B cell (primary cell): ENCODE measurements around the gene CCNL1. TPM values are rescaled to one million over a fixed set of nuclear protein-coding genes. Genes with fewer than 3 reads are reported as not detected.

Experiments
- ATAC-seq: fragments of 200-7000 bp; cut with Tn5 transposase; one replicate; pipeline ENCODE4 v1.10.0; 2021; ENCODE audit warnings: low read depth, mild to moderate bottlenecking, moderate number of reproducible peaks, moderate library complexity
- CTCF ChIA-PET: fragments of 350-600 bp; sonication (Branson Sonifier 250); formaldehyde crosslinking; loops from one replicate; lab custom pipeline; 2021; ENCODE audit warnings: antibody characterized with exemption, inconsistent platforms; lab: Charles Lee
- POLR2A ChIA-PET: fragments of 350-600 bp; sonication (Branson Sonifier 250); formaldehyde crosslinking; loops from one replicate; lab custom pipeline; 2021; ENCODE audit warnings: antibody characterized with exemption; lab: Charles Lee
- DNase-seq: peaks from one replicate; pipeline ENCODE4 v3.0.0; 2013
- H2AFZ ChIP-seq: 2 replicates; pipeline ENCODE4 v1.6.1; 2012; ENCODE audit warnings: mild to moderate bottlenecking, low read depth, low read length; ENCODE audit not compliant: insufficient read depth, poor library complexity, severe bottlenecking
- H3K27ac ChIP-seq, 2 donors: 1 replicate in 1 of 2; 2 replicates in 1 of 2; pipeline ENCODE4 v1.5.1; 2012 to 2013; ENCODE audit warnings: low read length in 2 of 2, mild to moderate bottlenecking in 2 of 2, moderate library complexity in 1 of 2
- H3K27me3 ChIP-seq, 4 experiments: fragments of 200-600 bp in 1 of 4; sonication (generic) in 1 of 4; replicated peaks in 1 of 4; 1 replicate in 2 of 4; 2 replicates in 2 of 4; pipeline versions ENCODE4 v1.6.1 to v1.7.0; 2013 to 2016; ENCODE audit warnings: low read length in 3 of 4, mild to moderate bottlenecking in 2 of 4, mixed read lengths in 1 of 4, moderate library complexity in 1 of 4; ENCODE audit not compliant: insufficient read depth in 4 of 4, control insufficient read depth in 3 of 4; ENCODE audit errors: control extremely low read depth in 1 of 4
- H3K36me3 ChIP-seq, 2 experiments: replicated peaks in 1 of 2; 1 replicate in 1 of 2; 2 replicates in 1 of 2; pipeline versions ENCODE4 v1.6.1 to v1.7.1; 2013; ENCODE audit warnings: low read length in 1 of 2; ENCODE audit not compliant: insufficient read depth in 2 of 2, control insufficient read depth in 1 of 2; ENCODE audit errors: control extremely low read depth in 1 of 2, extremely low read depth in 1 of 2
- H3K4me1 ChIP-seq, 2 donors: fragments of 200-600 bp in 1 of 2; sonication (generic) in 1 of 2; 1 replicate in 1 of 2; 2 replicates in 1 of 2; pipeline versions ENCODE4 v1.5.1 to v1.6.1; 2013 to 2017; ENCODE audit warnings: low read length in 2 of 2; ENCODE audit not compliant: control insufficient read depth in 2 of 2, insufficient read depth in 2 of 2
- H3K4me2 ChIP-seq: replicated peaks from 2 replicates; pipeline ENCODE3; 2012; ENCODE audit warnings: mild to moderate bottlenecking, low read depth, low read length; ENCODE audit not compliant: poor library complexity, severe bottlenecking
- H3K4me3 ChIP-seq, 5 experiments: fragments of 200-600 bp in 1 of 5; sonication (generic) in 1 of 5; 1 replicate in 3 of 5; 2 replicates in 2 of 5; pipeline versions ENCODE4 v1.5.1 to v1.7.0; 2011 to 2016; ENCODE audit warnings: low read length in 4 of 5, mild to moderate bottlenecking in 4 of 5, low read depth in 2 of 5, control low read depth in 1 of 5, moderate library complexity in 1 of 5; ENCODE audit not compliant: insufficient read depth in 1 of 5; ENCODE audit errors: control extremely low read depth in 1 of 5, extremely low read depth in 1 of 5
- H3K79me2 ChIP-seq: fragments of 200-600 bp; sonication (generic); one replicate; pipeline ENCODE4 v1.6.0; 2016; ENCODE audit warnings: low read length; ENCODE audit not compliant: control insufficient read depth, insufficient read depth
- H3K9ac ChIP-seq: fragments of 200-600 bp; sonication (generic); 2 replicates; pipeline ENCODE4 v1.6.1; 2017; ENCODE audit warnings: mild to moderate bottlenecking, low read length, moderate library complexity
- H3K9me3 ChIP-seq, 3 donors: one replicate each; pipeline versions ENCODE4 v1.6.1 to v1.7.1; 2013; ENCODE audit warnings: low read length in 2 of 3; ENCODE audit not compliant: control insufficient read depth in 2 of 3, insufficient read depth in 1 of 3; ENCODE audit errors: control extremely low read depth in 1 of 3
- H4K20me1 ChIP-seq: 2 replicates; pipeline ENCODE4 v1.6.0; 2012; ENCODE audit warnings: mild to moderate bottlenecking, low read length; ENCODE audit not compliant: insufficient read depth, control insufficient read depth, poor library complexity, severe bottlenecking
- H3K27ac Mint-ChIP-seq: one replicate; pipeline ENCODE4 v1.8.0; 2021; ENCODE audit warnings: mixed read lengths
- H3K27me3 Mint-ChIP-seq: one replicate; pipeline ENCODE4 v1.8.0; 2021; ENCODE audit warnings: mixed read lengths
- H3K4me1 Mint-ChIP-seq: one replicate; pipeline ENCODE4 v1.8.0; 2021; ENCODE audit warnings: mixed read lengths
- H3K4me3 Mint-ChIP-seq: one replicate; pipeline ENCODE4 v1.8.0; 2021; ENCODE audit warnings: mixed read lengths
- H3K9me3 Mint-ChIP-seq: one replicate; pipeline ENCODE4 v1.8.0; 2022; ENCODE audit warnings: mixed read lengths; ENCODE audit not compliant: insufficient read depth
- CTCF ChIP-seq: fragments of 200-600 bp; IDR thresholded peaks from one replicate; pipeline ENCODE4 v1.8.0; 2022; ENCODE audit warnings: antibody characterized with exemption, mild to moderate bottlenecking
- EZH2 ChIP-seq: IDR thresholded peaks from 2 replicates; pipeline ENCODE4 v1.6.1; 2012; ENCODE audit warnings: borderline replicate concordance, low read depth, mild to moderate bottlenecking, moderate library complexity, low read length; ENCODE audit not compliant: insufficient read depth, poor library complexity, severe bottlenecking
- WGBS: methylation state at CpG from one replicate; pipeline ENCODE4 v1.1.5; 2013; ENCODE audit warnings: missing lambda C conversion rate; ENCODE audit not compliant: insufficient coverage; 5-methylcytosine and 5-hydroxymethylcytosine counted together
- intact Hi-C: fragments of 100-400 bp; cut with micrococcal nuclease; formaldehyde crosslinking; loops from one replicate; pipeline ENCODE4 v1.10.0; 2022
- polyA plus RNA-seq: library from polyadenylated mRNA; depleted of rRNA; stranded (reverse); fragments of >200 nt; gene quantifications from 2 replicates; pipeline ENCODE4 v1.2.3, GENCODE V29; 2012
- total RNA-seq, 2 donors: library from RNA; stranded (reverse); fragments of 120-200 nt in 1 of 2; gene quantifications; 1 replicate in 1 of 2; 2 replicates in 1 of 2; pipeline versions ENCODE4 v1.2.3 to v1.2.4, GENCODE V29; 2013 to 2022

The CCNL1 gene
- total and polyA plus RNA-seq, 2 donors (not counting 1 experiment from before 2014, with no cell fraction given) = 322 to 655 TPM

GRCh38 chr3:157117875-157118654 is 41.9 kb downstream of the CCNL1 start:
- Histone ChIP-seq H3K4me3 (no peak overlapping the region), H3K4me1 (no peaks in the 10 kb centered on the region), H3K9me3 (peaks cover 0 to 5% (median 0%) of the 10 kb centered on the region in 3 donors), H3K4me2 (no peak overlapping the region), H3K36me3 (no peaks in the 10 kb centered on the region), H4K20me1 (no peaks in the 10 kb centered on the region), H3K79me2 (no peaks in the 10 kb centered on the region), H3K27me3 (no peaks in the 10 kb centered on the region), H2AFZ (no peak overlapping the region), H3K27ac (no peak overlapping the region), H3K9ac (no peak overlapping the region)
- ChIA-PET POLR2A (interaction anchor here (0.6 kb wide), 1 partner anchor 22 kb away, joined by 3 read pairs; no protein-coding TSS in a partner anchor), CTCF (interaction anchor here (0.6 to 2.3 kb wide), 3 partner anchors 19 to 1074 kb away, joined by 3 to 10 read pairs (median 3); no protein-coding TSS in a partner anchor)
- TF ChIP-seq EZH2 (no peak), CTCF (no peak)
- no peaks in the 10 kb centered on the region for H3K4me1 Mint-ChIP-seq
- no peak overlapping the region for H3K27ac Mint-ChIP-seq
- H3K9me3 Mint-ChIP-seq = no peaks in the 10 kb centered on the region
- ATAC-seq (no peak), DNase-seq (no peak)
- peaks cover 10% of the 10 kb centered on the region for H3K27me3 Mint-ChIP-seq
- intact Hi-C loops = no loop called here
- no peak overlapping the region for H3K4me3 Mint-ChIP-seq
- 88% methylated on average over 3 of the region's 4 CpGs for WGBS

GRCh38 chr3:157117206-157117605 is 42.7 kb downstream of the CCNL1 start:
- Histone ChIP-seq H3K27ac (no peak overlapping the region), H4K20me1 (no peaks in the 10 kb centered on the region), H3K9me3 (peaks cover 0 to 5% (median 0%) of the 10 kb centered on the region in 3 donors), H2AFZ (no peak overlapping the region), H3K4me1 (no peaks in the 10 kb centered on the region), H3K4me2 (no peak overlapping the region), H3K36me3 (no peaks in the 10 kb centered on the region), H3K4me3 (no peak overlapping the region), H3K9ac (no peak overlapping the region), H3K27me3 (no peaks in the 10 kb centered on the region), H3K79me2 (no peaks in the 10 kb centered on the region)
- intact Hi-C loops = no loop called here
- CTCF ChIA-PET = interaction anchor here (1.6 to 2.3 kb wide), 3 partner anchors 9 to 28 kb away, joined by 3 to 10 read pairs (median 6); no protein-coding TSS in a partner anchor
- DNase-seq (no peak), ATAC-seq (no peak)
- Mint-ChIP-seq H3K27me3 (peaks cover 10% of the 10 kb centered on the region), H3K4me3 (no peak overlapping the region), H3K9me3 (no peaks in the 10 kb centered on the region), H3K27ac (no peak overlapping the region), H3K4me1 (no peaks in the 10 kb centered on the region)
- TF ChIP-seq CTCF (no peak), EZH2 (no peak)
- WGBS = 95% methylated on average over 2 of the region's 3 CpGs
- POLR2A ChIA-PET = no interaction called here
